T-helper 1 cell treated with Interleukin-12 subunit alpha and Interleukin-12 subunit beta and Interleukin-4 antibody, amounts not matched to agents 30 ng/mL and 1 ng/mL, for 36 hours (primary cell): Measurements from ENCODE around the gene WDFY4. TPM values are rescaled to one million over a fixed set of nuclear protein-coding genes. Genes with fewer than 3 reads are reported as not detected.

ENCODE experiments used
- intact Hi-C: fragments of 100-400 bp; cut with micrococcal nuclease; formaldehyde crosslinking; loops from one replicate; pipeline ENCODE4 v1.15.1; 2024
- total RNA-seq: library from RNA; stranded (reverse); gene quantifications from 2 replicates; pipeline ENCODE4 v1.2.3, GENCODE V29; 2022

WDFY4 gene
- total RNA-seq, 1 donor from 2014 or later, result 0.29 TPM

DNA sequence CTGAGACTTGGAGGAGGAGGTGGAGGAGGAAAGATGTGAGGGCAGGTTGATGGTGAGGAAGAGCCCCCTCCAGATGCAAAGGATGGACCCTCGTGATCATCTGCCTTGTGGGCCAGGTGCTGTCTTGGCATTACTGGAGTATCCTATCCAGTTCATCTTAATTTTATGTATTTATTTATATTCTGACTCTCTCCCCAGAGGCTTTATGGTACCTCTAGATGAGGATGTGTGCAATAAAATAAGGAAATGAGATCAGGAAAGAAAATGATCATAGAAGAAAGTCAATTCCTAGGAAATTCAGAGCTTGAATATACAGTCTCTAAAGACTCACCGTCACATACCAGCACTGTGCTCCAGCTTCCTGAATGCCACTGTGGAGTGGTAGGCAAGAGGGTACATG is 160.8 kb downstream of the WDFY4 start:
- intact Hi-C loops, result no loop called here

DNA sequence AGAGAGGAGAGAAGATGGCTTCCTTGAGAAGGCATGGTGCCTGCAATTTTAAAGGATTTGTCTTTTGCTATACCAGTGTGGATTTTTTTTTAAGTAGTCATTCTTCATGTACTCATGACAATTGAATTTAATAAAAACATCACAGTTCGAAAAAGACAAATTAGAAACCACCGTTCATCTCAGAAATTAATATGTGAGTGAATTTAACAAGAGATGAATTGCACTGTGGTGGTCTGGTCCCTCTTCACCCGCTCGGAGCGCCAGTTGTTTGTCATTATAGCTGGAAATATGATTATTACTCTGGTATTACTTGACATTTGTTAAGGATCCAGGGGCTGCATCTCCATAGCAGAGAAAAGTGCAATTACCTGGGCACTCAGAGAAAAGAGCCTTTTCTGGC is 163.0 kb downstream of the WDFY4 start:
- intact Hi-C loops, result no loop called here

DNA sequence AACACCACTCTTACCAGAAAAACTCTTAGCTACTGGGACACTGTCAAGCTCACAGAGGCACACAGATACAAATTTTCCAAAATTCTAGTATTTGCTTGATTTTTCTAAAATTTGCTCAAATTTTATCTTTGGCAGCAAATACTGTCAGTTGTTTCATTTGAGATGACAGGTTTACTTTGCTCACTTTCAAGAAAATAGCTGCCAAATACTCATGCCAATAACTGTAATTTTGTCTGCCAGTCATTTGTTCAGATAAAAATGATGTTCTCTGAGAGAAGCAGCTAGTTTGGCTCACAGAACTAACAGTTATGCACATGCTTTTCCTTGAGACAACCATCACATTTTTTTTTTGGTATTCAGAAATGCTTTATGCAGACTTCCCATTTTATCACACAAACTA is 172.2 kb downstream of the WDFY4 start:
- intact Hi-C loops, result no loop called here

DNA sequence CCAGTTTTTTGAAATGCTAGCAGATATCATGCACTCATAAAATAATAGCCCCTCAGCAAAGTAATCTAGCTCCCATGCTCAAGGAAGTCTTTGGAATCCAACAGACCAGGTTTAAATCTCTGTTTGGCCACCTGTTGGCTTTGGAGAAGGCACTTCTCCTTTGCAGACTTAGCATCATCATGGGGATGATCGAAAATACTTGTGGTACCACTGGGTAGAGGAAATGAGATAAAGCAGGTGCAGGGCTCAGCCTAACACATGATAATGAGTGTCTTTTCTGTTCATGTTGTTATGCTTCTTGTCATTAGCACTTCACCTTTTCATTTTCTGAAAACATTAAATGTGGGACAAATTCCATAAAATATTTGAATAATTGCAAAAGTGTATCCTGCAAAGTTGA is 187.6 kb downstream of the WDFY4 start:
- intact Hi-C loops, result no loop called here

DNA sequence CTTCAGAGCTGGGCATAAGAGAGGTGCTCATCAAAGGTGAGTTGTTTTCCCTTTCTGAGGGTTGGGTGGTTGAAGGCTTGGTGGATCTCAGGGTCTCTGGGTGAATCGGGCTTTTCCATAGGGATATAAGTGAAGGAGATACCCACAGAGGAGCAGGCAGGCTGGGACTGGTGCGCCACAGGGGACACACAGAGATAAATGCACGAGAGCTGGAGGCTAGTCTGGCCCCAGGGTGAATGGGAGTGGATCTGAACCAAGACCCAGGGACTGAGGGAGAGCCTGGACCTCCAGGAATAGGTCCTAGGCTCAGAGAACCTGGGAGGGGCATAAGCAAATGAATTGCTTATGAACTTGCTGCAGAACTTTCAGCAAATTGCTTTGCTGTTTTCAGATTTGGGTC is 193.4 kb downstream of the WDFY4 start:
- intact Hi-C loops, result no loop called here

DNA sequence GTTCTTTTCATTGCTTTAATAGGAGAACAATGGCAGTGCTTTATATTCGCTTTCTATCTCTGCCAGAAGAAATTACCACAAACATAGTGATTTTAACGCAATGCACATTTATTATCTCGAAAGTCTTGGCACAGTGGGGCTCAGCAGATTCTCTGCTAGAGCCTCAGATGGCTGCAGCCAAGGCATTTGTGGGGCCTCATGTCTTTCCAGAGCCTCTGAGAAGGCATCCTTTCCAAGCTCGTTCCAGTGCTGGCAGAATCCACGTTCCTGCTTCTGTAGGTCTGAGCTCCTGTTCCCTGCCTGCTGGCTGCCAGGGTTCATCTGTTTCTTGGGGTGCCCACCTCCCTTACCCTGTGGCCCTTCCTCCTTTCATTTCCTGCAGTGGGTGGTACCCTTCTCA is 194.8 kb downstream of the WDFY4 start:
- intact Hi-C loops, result no loop called here

DNA sequence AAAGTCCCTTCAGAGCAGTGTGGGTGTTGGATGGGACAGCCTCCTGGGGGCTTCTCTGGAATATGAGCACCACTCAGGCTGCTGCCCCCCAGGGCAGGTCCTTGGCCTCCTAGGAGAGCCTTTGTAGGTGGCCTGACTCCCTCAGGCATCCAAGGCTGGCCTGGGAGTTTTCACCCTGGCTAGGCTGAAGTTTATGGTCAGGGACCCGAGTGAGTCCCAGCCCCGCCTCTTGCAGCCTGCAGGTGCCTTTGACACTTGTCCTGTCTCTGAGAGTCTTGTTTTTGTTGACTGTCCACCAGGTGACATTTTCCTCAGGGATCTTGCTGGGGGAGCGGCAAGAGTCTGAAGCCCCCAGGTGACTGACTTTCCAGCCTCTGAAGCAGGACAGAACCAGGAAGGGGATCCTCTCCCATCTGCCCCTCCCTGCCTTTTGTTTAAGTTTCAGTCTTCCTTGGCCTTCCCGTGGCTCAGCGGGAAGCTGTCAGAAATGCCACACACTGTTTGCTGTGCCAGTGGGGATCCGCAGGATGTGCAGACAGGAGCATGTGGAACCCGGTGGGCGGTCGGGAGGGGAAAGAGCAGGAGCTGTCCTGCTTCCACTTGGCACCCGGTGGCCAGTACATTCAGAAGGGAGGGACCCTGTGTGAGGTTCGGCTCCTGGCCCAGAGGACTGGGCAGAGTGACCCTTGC is 195.5 kb downstream of the WDFY4 start:
- intact Hi-C loops, result no loop called here

DNA sequence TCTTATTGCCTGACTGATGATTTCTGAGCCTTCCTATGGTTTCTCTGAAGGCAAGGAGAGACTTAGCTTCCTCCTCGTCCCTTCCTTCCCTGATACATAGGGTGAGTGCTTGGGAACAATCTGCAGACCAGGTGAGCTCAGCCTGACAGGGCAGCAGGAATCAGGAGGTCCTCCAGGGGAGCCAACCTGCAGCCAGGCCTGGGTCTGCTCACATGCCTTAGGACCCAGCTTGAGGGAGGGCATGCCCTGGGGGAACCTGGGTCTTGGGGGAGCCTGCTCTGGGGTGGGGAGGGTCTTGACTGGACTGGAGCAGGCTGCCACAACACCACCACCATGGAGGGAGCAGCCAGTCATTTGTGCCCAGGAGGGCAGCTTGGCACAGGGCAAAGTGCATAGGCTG is 197.3 kb downstream of the WDFY4 start:
- intact Hi-C loops, result no loop called here

DNA sequence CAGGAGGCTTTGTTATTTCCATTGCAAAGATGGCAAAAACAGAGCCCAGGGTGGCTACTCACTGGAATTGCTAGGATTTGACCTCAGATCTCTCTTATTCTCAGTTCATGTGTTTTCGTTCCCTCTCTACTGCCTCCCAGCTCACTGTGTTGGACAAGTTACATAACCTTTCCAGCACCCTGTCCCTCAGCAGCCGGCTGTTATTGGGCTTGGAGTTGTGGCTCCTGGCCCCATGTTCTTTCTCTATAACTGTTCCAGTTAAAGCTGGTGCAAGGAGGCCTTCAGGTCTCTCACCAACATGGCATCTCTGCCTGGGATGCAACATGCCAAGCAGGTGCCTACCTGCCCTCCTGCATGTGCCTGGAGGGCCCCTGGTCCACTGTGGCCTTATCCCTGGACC is 198.2 kb downstream of the WDFY4 start:
- intact Hi-C loops, result no loop called here

DNA sequence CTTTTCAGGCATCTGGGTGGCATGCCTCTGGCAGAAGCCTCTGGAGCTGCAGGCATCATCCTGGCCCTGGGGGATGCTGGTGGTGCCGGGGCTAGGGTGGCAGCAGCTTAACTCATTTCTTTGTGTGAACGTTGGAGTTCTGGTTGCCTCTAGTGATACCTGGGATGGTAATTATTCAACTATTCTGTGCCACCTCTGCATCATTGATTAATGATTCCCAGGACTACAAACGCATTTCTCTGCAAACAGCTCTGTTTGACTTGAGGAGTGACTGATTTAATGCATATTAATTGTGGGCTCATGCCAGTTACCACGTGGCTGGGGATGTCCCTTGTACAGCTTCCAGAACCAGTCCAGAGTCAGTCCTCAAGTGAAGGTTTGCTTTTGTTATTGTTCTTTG is 199.0 kb downstream of the WDFY4 start:
- intact Hi-C loops, result no loop called here

DNA sequence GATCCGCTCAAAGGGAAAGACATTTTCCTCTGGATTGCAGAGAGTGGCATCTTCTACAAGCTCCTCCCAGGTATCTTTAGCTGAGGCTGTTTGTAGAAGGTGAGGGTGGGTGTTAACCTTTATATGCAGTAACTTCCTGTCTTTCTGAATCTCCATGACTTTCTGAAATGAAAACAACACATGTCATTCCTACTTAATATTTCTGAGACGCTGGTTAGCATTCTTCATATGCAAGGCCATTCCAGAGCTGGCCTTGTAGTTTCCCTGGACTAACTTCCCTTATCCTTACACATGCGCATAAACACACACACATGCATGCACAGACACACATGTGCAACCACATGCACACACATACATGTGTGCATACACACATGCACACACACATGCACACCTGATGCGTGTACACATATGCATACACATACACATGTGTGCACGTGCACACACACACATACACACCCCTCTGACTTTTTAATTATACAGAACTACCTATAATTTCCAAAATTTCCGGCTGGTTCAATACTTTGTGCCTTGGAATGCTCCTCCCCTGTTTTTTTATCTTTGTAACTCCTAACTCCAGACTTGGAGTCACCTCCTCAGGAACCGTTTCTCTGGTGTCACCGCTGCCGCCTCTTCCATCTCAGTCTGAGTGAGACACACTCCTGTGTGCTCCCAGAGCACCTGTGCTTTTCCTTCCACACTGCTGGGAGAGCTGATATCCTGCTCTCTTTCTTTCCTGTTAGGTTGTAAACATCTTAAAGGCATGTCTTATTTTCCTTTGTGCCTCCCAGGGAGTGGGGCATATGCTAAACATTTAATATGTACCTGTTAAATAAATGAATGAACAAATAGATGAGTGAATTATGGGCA is 199.7 kb downstream of the WDFY4 start:
- intact Hi-C loops, result no loop called here

DNA sequence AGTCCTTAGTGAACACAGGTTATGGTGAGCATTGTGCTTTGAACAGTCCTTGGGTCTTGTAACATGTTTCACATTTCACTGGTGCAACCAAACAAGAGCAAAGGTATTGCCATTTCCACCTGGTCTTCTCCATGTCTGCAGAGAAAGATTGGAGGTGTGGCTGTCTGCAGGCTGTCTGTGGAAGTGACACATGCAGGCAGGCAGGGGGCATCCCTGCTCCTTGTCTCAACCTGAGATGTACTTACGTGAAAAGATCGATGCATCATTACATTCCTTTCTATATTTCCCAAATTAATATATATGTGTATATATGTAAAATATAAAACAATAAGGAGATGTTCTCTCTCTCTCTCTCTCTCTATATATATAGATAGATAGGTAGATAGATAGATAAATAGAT is 200.7 kb downstream of the WDFY4 start:
- intact Hi-C loops, result no loop called here

DNA sequence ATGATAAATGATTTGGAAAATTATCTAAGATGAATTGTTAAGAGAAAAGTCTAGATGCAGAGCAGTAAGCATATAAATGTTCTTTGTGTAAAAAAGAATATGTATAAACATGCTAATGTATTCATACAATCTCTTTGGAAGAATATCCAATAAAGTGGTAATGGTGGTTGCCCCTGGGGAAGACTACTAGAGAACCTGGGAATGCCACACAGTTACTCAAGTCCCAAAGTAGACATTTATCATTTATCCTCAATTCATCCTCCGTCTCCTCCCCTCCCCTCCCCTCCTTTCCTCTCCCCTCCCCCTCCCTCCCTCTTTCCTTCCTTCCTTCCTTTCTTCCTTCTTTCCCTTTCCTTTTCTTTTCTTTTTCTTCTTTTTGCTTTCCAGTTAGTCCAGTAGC is 203.3 kb downstream of the WDFY4 start:
- intact Hi-C loops, result no loop called here

DNA sequence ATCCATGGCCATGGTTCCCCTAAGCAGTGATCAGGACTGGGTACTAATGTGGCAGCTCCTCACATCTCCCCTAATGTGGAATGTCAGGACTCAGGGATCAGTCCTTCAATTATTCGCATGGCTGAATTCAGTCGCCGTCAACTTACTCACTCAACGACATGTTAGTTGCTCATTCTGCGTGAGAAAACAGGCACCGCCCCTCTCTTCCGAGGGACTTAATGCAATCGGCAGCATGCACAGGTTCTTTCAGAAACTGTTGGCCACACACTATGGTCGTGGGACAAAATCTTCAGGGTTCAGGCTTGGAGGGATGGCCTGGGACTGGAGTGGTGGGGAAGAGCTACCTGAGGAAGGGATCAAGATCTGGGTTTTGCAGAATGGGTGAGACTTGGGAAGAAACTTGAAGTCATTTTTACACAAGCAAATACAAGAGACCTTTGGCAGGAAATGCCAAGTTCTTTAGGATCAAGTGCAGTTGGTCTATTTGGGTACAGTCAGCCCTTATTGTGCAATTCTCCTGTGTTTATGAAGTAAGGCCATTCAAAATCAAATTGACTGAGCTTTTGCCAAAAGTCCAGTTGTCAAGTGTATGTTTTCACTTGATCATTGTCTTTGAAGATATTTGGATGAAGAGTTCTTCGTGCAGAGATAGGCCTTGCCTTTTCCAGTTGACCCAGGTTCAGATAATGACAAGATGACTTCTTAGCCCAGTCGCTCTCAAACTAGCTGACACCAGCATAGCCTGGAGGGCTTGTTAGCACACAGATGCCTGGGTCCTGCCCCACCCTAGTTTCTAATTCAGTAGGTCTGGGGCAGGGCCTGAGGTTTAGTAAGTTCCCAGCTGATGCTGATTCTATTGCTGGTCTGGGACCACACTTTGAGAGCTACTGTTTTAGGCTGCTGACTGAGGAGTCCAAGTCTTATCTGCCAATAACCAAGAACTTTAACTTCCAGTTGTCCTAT is 206.5 kb downstream of the WDFY4 start:
- intact Hi-C loops, result no loop called here

DNA sequence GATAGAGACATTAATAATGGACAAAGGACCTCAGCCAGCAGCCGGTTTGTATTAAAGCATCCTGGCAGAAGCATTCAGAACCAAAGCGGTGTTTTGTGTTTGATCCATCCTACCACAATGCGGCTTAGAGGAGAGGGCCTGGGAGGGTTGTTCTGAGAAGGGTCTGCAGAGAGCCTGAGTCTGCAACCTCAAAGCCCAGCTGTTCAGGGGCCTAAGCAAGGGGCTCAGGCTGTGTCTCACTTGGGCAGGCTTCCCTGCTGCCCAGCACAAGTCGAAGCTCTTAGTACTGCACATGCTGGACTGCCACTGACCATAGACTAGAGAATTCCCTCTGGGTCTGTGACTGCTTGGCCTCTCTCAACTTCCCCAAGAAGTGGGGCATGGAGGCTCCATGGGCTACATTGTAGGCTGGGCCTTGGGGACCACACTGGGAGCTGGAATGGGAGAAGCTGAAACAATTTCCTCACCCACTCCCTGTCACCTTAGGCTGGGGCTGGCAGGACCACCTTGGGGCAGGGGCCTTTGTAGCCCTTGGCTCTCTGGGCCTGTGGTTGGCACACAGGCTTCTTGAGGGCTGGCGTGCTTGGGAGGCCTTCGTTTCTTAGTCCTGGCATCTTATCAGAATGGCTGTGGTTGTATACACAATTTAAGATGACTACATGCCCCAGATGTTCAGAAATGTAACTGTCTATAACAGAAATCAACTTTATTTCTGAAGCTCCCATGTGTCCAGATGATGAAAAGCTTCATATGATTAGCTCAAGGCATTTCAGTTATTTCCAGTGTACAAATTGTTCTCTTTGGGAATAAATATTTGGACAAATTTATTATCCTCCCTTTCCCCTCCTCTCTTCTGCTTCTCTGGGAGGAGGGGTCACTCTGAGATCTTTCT is 210.5 kb downstream of the WDFY4 start:
- intact Hi-C loops, result no loop called here

DNA sequence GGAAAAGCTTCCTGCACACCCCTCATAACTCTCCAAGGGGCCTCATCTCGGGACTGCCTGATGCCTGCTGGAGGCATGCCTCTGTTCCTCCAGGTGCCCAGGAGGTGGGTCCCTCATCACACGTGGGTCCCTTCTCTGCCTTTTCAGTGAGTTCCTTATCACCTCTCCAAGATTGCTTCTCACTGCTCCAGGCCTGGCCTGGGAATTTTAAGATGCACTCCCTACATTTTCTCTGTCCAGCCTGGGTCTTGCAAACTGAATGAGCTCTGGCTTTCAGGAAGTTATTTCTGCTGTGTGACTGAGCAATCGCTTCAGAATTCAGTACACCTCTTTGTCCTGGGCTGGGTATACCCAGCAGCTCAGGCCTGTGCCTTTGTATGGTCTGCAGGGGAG is 211.1 kb downstream of the WDFY4 start:
- intact Hi-C loops, result no loop called here

DNA sequence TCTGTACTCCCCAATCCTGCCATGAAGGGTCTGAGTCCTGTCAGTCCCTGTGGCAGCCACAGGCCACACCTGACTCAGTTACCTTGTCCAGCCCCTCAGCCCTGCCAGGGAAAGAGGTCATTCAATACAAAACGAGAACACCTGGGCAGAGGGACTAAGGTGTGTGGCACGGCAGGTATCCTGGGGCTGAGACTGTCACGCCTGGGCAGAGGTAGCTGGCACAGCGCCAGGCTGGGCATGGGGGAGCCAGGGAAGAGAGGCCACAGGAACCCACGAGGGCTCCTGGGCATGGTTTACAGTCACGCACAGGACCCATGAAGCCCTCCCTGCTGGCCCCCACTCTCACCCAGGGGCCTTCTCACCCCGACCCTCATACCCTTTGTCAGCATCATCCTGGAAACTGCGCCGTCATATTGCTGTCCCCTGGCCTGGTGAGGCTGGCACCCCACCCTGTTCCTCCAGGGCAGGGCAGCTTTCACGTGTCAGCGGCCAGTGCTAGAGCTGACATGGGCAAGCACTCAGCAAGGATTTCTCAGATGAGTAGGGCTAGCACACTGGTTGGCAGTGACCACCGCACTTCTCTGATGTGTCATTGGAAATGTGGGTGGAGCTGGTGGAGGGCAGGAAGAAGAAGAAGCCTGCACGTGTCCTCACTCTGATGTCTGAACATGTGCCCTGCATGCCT is 212.2 kb downstream of the WDFY4 start:
- intact Hi-C loops, result no loop called here

DNA sequence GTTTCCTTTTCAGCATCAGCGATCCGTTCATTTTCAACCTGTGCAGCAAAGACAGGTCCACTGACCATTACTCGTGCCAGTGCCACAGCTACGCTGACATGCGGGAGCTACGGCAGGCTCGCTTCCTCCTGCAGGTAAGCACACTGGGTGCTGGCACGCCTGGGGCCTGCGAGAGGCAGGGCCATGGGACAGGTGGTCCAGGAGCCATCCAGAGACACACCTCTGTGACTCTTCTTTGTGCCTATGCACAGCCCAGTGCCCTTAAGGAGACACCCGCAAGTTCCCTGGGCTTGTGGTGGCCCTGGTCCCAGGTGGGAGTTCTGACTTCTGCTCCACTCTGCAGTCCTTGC is 212.7 kb downstream of the WDFY4 start:
- intact Hi-C loops, result no loop called here

DNA sequence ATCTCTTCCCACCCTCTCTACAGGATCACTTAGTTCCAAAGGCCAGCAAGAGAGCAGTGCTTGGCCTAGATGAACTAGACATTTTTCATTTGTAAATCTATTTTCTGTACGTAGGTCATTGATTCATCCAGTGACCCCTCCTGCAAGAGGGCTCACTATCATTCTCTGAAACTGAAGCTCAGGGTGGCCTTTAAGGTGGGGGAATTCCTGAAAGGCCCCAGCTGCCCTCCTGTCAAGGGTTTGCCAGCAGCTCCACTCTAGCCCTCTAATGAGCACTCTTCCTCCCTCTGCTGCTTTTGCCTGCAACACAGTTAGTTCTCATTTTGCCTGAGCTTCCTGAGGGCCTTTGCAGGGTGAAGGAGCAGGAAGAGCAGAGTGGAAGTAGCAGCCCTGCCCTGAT is 213.8 kb downstream of the WDFY4 start:
- intact Hi-C loops, result no loop called here

DNA sequence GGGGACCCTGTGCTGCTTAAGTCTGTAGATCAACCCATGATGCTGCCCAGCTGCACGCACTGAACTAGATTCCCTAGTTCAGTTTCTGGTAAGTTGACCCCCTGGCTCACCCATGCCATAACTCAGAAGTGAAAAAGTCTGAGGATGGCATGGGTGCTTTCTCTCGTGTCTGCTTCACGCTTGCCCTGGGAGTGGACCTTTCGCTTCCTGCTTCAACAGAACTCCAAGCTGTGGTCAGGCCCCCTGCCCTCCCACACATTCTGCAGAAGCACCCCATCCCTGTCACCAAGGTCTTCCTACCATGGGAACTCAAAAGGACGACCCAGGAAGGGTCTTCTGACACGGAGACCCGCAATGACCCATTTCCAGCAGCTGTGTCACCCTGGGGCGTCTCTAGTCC is 215.1 kb downstream of the WDFY4 start:
- intact Hi-C loops, result no loop called here
